ENCODE results near the gene LRMDA. TPM values are rescaled to one million over a fixed set of nuclear protein-coding genes. Genes with fewer than 3 reads are reported as not detected.

Gene LRMDA
- total RNA-seq, 1 experiment from 2014 or later: not detected

- Histone ChIP-seq H3K36me3 (replicated peaks; ENCODE audit: control insufficient read depth, insufficient read depth, low read length) (no peaks in the 10 kb centered on the region), H3K4me3 (ENCODE audit: insufficient read depth, low read depth, low read length) (no peak overlapping the region), H3K27me3 (ENCODE audit: control insufficient read depth, insufficient read depth, low read length) (no peaks in the 10 kb centered on the region)
- DNase-seq: no peak
Observed at GRCh38 chr10:75935650-75936400, 504.4 kb downstream of the LRMDA start.

- Histone ChIP-seq H3K4me3 (ENCODE audit: insufficient read depth, low read depth, low read length) (no peak overlapping the region), H3K27me3 (ENCODE audit: control insufficient read depth, insufficient read depth, low read length) (no peaks in the 10 kb centered on the region), H3K36me3 (replicated peaks; ENCODE audit: control insufficient read depth, insufficient read depth, low read length) (no peaks in the 10 kb centered on the region)
- DNase-seq: no peak
Observed at GRCh38 chr10:75936841-75937240, 505.4 kb downstream of the LRMDA start.

GRCh38 chr10:75937823-75938222, 506.4 kb downstream of the LRMDA start:
- H3K27me3 ChIP-seq (ENCODE audit: control insufficient read depth, insufficient read depth, low read length): no peaks in the 10 kb centered on the region
- DNase-seq: no peak
- H3K36me3 ChIP-seq (replicated peaks; ENCODE audit: control insufficient read depth, insufficient read depth, low read length): no peaks in the 10 kb centered on the region
- no peak overlapping the region for H3K4me3 ChIP-seq (ENCODE audit: insufficient read depth, low read depth, low read length)

- Histone ChIP-seq H3K27me3 (ENCODE audit: control insufficient read depth, insufficient read depth, low read length) (no peaks in the 10 kb centered on the region), H3K36me3 (replicated peaks; ENCODE audit: control insufficient read depth, insufficient read depth, low read length) (no peaks in the 10 kb centered on the region), H3K4me3 (ENCODE audit: insufficient read depth, low read depth, low read length) (no peak overlapping the region)
- DNase-seq: no peak
Observed at GRCh38 chr10:75938380-75939122, 507.1 kb downstream of the LRMDA start.

- no peak for DNase-seq
- Histone ChIP-seq H3K4me3 (ENCODE audit: insufficient read depth, low read depth, low read length) (no peak overlapping the region), H3K27me3 (ENCODE audit: control insufficient read depth, insufficient read depth, low read length) (no peaks in the 10 kb centered on the region), H3K36me3 (replicated peaks; ENCODE audit: control insufficient read depth, insufficient read depth, low read length) (no peaks in the 10 kb centered on the region)
Observed at GRCh38 chr10:75939541-75939940, 508.1 kb downstream of the LRMDA start.

- Histone ChIP-seq H3K36me3 (replicated peaks; ENCODE audit: control insufficient read depth, insufficient read depth, low read length) (no peaks in the 10 kb centered on the region), H3K27me3 (ENCODE audit: control insufficient read depth, insufficient read depth, low read length) (no peaks in the 10 kb centered on the region), H3K4me3 (ENCODE audit: insufficient read depth, low read depth, low read length) (no peak overlapping the region)
- DNase-seq: no peak
Observed at GRCh38 chr10:75940742-75941141, 509.3 kb downstream of the LRMDA start.

GRCh38 chr10:75941223-75941801, 509.9 kb downstream of the LRMDA start:
- H3K4me3 ChIP-seq (ENCODE audit: insufficient read depth, low read depth, low read length): no peak overlapping the region
- H3K36me3 ChIP-seq (replicated peaks; ENCODE audit: control insufficient read depth, insufficient read depth, low read length): no peaks in the 10 kb centered on the region
- no peaks in the 10 kb centered on the region for H3K27me3 ChIP-seq (ENCODE audit: control insufficient read depth, insufficient read depth, low read length)
- no peak for DNase-seq

- no peaks in the 10 kb centered on the region for H3K36me3 ChIP-seq (replicated peaks; ENCODE audit: control insufficient read depth, insufficient read depth, low read length)
- H3K27me3 ChIP-seq (ENCODE audit: control insufficient read depth, insufficient read depth, low read length): no peaks in the 10 kb centered on the region
- DNase-seq: no peak
- no peak overlapping the region for H3K4me3 ChIP-seq (ENCODE audit: insufficient read depth, low read depth, low read length)
Observed at GRCh38 chr10:75944061-75944460, 512.6 kb downstream of the LRMDA start.

GRCh38 chr10:75948583-75948982, 517.2 kb downstream of the LRMDA start:
- Histone ChIP-seq H3K27me3 (ENCODE audit: control insufficient read depth, insufficient read depth, low read length) (no peaks in the 10 kb centered on the region), H3K36me3 (replicated peaks; ENCODE audit: control insufficient read depth, insufficient read depth, low read length) (no peaks in the 10 kb centered on the region), H3K4me3 (ENCODE audit: insufficient read depth, low read depth, low read length) (no peak overlapping the region)
- no peak for DNase-seq

- H3K27me3 ChIP-seq (ENCODE audit: control insufficient read depth, insufficient read depth, low read length): no peaks in the 10 kb centered on the region
- no peak for DNase-seq
- no peaks in the 10 kb centered on the region for H3K36me3 ChIP-seq (replicated peaks; ENCODE audit: control insufficient read depth, insufficient read depth, low read length)
Observed at GRCh38 chr10:75950307-75950706, 518.9 kb downstream of the LRMDA start.

GRCh38 chr10:75950997-75951589, 519.7 kb downstream of the LRMDA start:
- no peak for DNase-seq
- Histone ChIP-seq H3K4me3 (ENCODE audit: insufficient read depth, low read depth, low read length) (no peak overlapping the region), H3K27me3 (ENCODE audit: control insufficient read depth, insufficient read depth, low read length) (no peaks in the 10 kb centered on the region), H3K36me3 (replicated peaks; ENCODE audit: control insufficient read depth, insufficient read depth, low read length) (no peaks in the 10 kb centered on the region)

More at GRCh38 chr10:75950307-75950706, 518.9 kb downstream of the LRMDA start:
- H3K4me3 ChIP-seq (ENCODE audit: insufficient read depth, low read depth, low read length): no peak overlapping the region

GRCh38 chr10:75951627-75952026, 520.2 kb downstream of the LRMDA start:
- Histone ChIP-seq H3K27me3 (ENCODE audit: control insufficient read depth, insufficient read depth, low read length) (no peaks in the 10 kb centered on the region), H3K36me3 (replicated peaks; ENCODE audit: control insufficient read depth, insufficient read depth, low read length) (no peaks in the 10 kb centered on the region), H3K4me3 (ENCODE audit: insufficient read depth, low read depth, low read length) (no peak overlapping the region)
- no peak for DNase-seq

- H3K36me3 ChIP-seq (replicated peaks; ENCODE audit: control insufficient read depth, insufficient read depth, low read length): no peaks in the 10 kb centered on the region
Observed at GRCh38 chr10:75952093-75952492, 520.7 kb downstream of the LRMDA start.

GRCh38 chr10:75954486-75954885, 523.1 kb downstream of the LRMDA start:
- Histone ChIP-seq H3K4me3 (ENCODE audit: insufficient read depth, low read depth, low read length) (no peak overlapping the region), H3K36me3 (replicated peaks; ENCODE audit: control insufficient read depth, insufficient read depth, low read length) (no peaks in the 10 kb centered on the region), H3K27me3 (ENCODE audit: control insufficient read depth, insufficient read depth, low read length) (no peaks in the 10 kb centered on the region)
- no peak for DNase-seq

More at GRCh38 chr10:75952093-75952492, 520.7 kb downstream of the LRMDA start:
- H3K4me3 ChIP-seq (ENCODE audit: insufficient read depth, low read depth, low read length): no peak overlapping the region
- H3K27me3 ChIP-seq (ENCODE audit: control insufficient read depth, insufficient read depth, low read length): no peaks in the 10 kb centered on the region
- no peak for DNase-seq

Data from H7 (cell line).